Liver (tissue), 3 donors: ENCODE measurements around the gene ULK4.

Experiments
- ATF3 ChIP-seq: IDR thresholded peaks from 2 replicates; pipeline ENCODE4 v1.6.1; 2016; ENCODE audit warnings: antibody characterized with exemption
- CTCF ChIP-seq: fragments of 150-350 bp; IDR thresholded peaks from 2 replicates; pipeline ENCODE4 v1.5.1; 2017; ENCODE audit warnings: improper control_type of control experiment, low read depth, low read length; ENCODE audit not compliant: missing input control
- JUND ChIP-seq, 2 donors: IDR thresholded peaks; 2 replicates each; pipeline ENCODE4 v1.6.1; 2016; ENCODE audit warnings: antibody characterized with exemption in 2 of 2
- RAD21 ChIP-seq, 2 donors: IDR thresholded peaks; 2 replicates each; pipeline ENCODE4 v1.6.1; 2016; ENCODE audit warnings: antibody characterized with exemption in 2 of 2, mild to moderate bottlenecking in 2 of 2
- TF ChIP-seq, protein P1 (sequence below): IDR thresholded peaks from 2 replicates; pipeline ENCODE4 v1.6.1; 2016; ENCODE audit warnings: antibody characterized with exemption, mild to moderate bottlenecking
- donor health status: healthy.
- donor health status: healthy.

GRCh38 chr3:41223078-41223477 lies 738.8 kb downstream of the ULK4 start:
- TF ChIP-seq CTCF, result no peak
- TF ChIP-seq, protein P1, sequence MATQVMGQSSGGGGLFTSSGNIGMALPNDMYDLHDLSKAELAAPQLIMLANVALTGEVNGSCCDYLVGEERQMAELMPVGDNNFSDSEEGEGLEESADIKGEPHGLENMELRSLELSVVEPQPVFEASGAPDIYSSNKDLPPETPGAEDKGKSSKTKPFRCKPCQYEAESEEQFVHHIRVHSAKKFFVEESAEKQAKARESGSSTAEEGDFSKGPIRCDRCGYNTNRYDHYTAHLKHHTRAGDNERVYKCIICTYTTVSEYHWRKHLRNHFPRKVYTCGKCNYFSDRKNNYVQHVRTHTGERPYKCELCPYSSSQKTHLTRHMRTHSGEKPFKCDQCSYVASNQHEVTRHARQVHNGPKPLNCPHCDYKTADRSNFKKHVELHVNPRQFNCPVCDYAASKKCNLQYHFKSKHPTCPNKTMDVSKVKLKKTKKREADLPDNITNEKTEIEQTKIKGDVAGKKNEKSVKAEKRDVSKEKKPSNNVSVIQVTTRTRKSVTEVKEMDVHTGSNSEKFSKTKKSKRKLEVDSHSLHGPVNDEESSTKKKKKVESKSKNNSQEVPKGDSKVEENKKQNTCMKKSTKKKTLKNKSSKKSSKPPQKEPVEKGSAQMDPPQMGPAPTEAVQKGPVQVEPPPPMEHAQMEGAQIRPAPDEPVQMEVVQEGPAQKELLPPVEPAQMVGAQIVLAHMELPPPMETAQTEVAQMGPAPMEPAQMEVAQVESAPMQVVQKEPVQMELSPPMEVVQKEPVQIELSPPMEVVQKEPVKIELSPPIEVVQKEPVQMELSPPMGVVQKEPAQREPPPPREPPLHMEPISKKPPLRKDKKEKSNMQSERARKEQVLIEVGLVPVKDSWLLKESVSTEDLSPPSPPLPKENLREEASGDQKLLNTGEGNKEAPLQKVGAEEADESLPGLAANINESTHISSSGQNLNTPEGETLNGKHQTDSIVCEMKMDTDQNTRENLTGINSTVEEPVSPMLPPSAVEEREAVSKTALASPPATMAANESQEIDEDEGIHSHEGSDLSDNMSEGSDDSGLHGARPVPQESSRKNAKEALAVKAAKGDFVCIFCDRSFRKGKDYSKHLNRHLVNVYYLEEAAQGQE, result no peak
- no peak for TF ChIP-seq ATF3
- TF ChIP-seq JUND (IDR thresholded peaks at IDR 0.05), result no peak
- TF ChIP-seq RAD21 (IDR thresholded peaks at IDR 0.05), result no peak
